H1 (cell line): ENCODE data around the gene RASGEF1C. TPM values are rescaled to one million over a fixed set of nuclear protein-coding genes. Genes with fewer than 3 reads are reported as not detected.
A peak's percentile ranks its signal among the peaks of the same experiment; 100 is the strongest.

Source experiments
- CHD2 ChIP-seq: IDR thresholded peaks from 2 replicates; pipeline ENCODE4 v1.6.1; 2012; ENCODE audit warnings: low read length, improper control_type of control experiment
- CREB1 ChIP-seq: IDR thresholded peaks from 2 replicates; pipeline ENCODE4 v1.6.1; 2012; ENCODE audit warnings: inconsistent platforms
- EGR1 ChIP-seq: IDR thresholded peaks from 2 replicates; pipeline ENCODE4 v1.6.1; 2011; ENCODE audit warnings: low read depth, low read length, borderline replicate concordance
- EP300 ChIP-seq, 2 experiments: IDR thresholded peaks; 1 replicate in 1 of 2; 2 replicates in 1 of 2; pipeline ENCODE4 v1.6.1; 2011 to 2012; ENCODE audit warnings: low read depth in 2 of 2, low read length in 2 of 2, mild to moderate bottlenecking in 2 of 2, borderline replicate concordance in 1 of 2, inconsistent platforms in 1 of 2, moderate library complexity in 1 of 2
- KDM4A ChIP-seq: IDR thresholded peaks from one replicate; pipeline ENCODE4 v1.7.1; 2012; ENCODE audit warnings: low read depth, mild to moderate bottlenecking, moderate library complexity, low read length, inconsistent platforms; ENCODE audit not compliant: severe bottlenecking
- SP2 ChIP-seq: IDR thresholded peaks from 2 replicates; pipeline ENCODE4 v1.6.1; 2012; ENCODE audit warnings: mild to moderate bottlenecking, low read length, inconsistent platforms
- USF2 ChIP-seq: IDR thresholded peaks from 2 replicates; pipeline ENCODE4 v1.6.1; 2011; ENCODE audit warnings: low read length, improper control_type of control experiment
- polyA plus RNA-seq, 7 experiments: library from polyadenylated mRNA; depleted of rRNA in 3 of 7; stranded (reverse) in 5 of 7; unstranded in 2 of 7; fragments of >200 nt in 5 of 7; fragments of 200-250 nt in 2 of 7; gene quantifications; 1 replicate in 5 of 7; 2 replicates in 1 of 7; 4 replicates in 1 of 7; pipeline versions ENCODE4 v1.2.1 to v1.2.3, GENCODE V29; 2011 to 2013; ENCODE audit warnings: missing spikeins in 2 of 7, mixed read lengths in 2 of 7
- total RNA-seq: library from RNA; stranded (reverse); fragmentation: NEBNext Ultra II Directional; extraction: Animal tissue kit (Norgen Biotek cat#: 25700); gene quantifications from 2 replicates; pipeline ENCODE4 v1.2.1, GENCODE V29; 2021
- TF ChIP-seq, protein P1 (sequence below): IDR thresholded peaks from 2 replicates; pipeline ENCODE4 v1.6.1; 2012; ENCODE audit warnings: inconsistent platforms

RASGEF1C gene
- total and polyA plus RNA-seq, 2 of the 8 experiments (the other 6 are each of a cell fraction or from before 2014, with no cell fraction given): 0.26 to 0.61 TPM

GRCh38 chr5:180082633-180083420 lies 126.2 kb downstream of the RASGEF1C start (continued):
- TF ChIP-seq CREB1 (0 out of 2 replicates have a peak, but pooled peaks have one; percentile 21), USF2 (peak; percentile 65), CHD2 (no peak), SP2 (no peak), KDM4A (no peak), EP300 (IDR thresholded peaks at IDR 0.05; ENCODE audit: borderline replicate concordance in 1 of 2, low read depth in 2 of 2, low read length in 2 of 2) (peak in 1 of 2 experiments; percentile 84; a peak in 1 of 3 replicates), EGR1 (0 out of 2 replicates have a peak, but pooled peaks have one; percentile 38)
- TF ChIP-seq, protein P1, sequence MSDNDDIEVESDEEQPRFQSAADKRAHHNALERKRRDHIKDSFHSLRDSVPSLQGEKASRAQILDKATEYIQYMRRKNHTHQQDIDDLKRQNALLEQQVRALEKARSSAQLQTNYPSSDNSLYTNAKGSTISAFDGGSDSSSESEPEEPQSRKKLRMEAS: peak; percentile 89
